Measurements from ENCODE around the gene ALDH1A2.

Gene ALDH1A2

GRCh38 chr15:58066042-58066867 lies 744 bp upstream of the ALDH1A2 start:
- Histone ChIP-seq H3K27me3 (ENCODE audit: low read depth, low read length) (peaks cover 45% of the 10 kb centered on the region), H3K27ac (ENCODE audit: low read length) (no peak overlapping the region), H3K4me1 (ENCODE audit: control insufficient read depth in 1 of 2, insufficient read depth in 2 of 2, low read length in 2 of 2) (peaks cover 0 to 18% of the 10 kb centered on the region in 2 donors), H3K36me3 (ENCODE audit: control insufficient read depth in 1 of 2, insufficient read depth in 2 of 2, low read length in 2 of 2) (no peaks in the 10 kb centered on the region), H3K9me3 (ENCODE audit: control insufficient read depth in 1 of 2, low read length in 2 of 2) (no peaks in the 10 kb centered on the region), H3K4me3 (ENCODE audit: low read depth in 1 of 2, low read length in 2 of 2) (peak overlapping the region; percentile 37 to 70)

DNA sequence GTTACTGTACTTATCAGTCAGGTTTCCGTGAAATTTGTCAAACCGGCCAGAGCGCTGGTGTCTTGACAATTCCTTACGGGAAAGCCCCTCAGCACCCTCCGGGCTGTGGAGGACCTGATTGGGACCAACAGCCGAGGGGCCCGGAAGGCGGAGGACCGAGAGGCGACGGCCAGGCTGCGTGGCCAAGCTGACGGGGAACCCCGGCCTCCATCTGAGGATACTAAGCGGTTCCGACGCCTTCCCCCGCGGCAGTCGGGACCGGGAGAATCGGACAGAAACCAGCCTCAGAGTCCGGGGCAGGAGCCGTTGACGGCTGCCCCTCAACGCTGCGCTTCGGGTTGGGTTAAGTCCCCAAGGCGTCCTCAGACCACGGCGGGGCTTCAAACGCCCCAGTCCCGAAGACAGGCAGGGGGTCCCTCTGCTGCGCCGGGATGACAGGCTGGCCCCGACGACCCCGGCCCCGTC lies 499 bp downstream of the ALDH1A2 start:
- peaks cover 45% of the 10 kb centered on the region for H3K27me3 ChIP-seq (ENCODE audit: low read depth, low read length)
- H3K9me3 ChIP-seq (ENCODE audit: control insufficient read depth in 1 of 2, low read length in 2 of 2): no peaks in the 10 kb centered on the region
- H3K36me3 ChIP-seq (ENCODE audit: control insufficient read depth in 1 of 2, insufficient read depth in 2 of 2, low read length in 2 of 2): no peaks in the 10 kb centered on the region
- H3K4me3 ChIP-seq (ENCODE audit: low read depth in 1 of 2, low read length in 2 of 2): peak overlapping the region in 1 of 2 donors; percentile 70
- peaks cover 0 to 18% of the 10 kb centered on the region in 2 donors for H3K4me1 ChIP-seq (ENCODE audit: control insufficient read depth in 1 of 2, insufficient read depth in 2 of 2, low read length in 2 of 2)
- H3K27ac ChIP-seq (ENCODE audit: low read length): no peak overlapping the region

DNA sequence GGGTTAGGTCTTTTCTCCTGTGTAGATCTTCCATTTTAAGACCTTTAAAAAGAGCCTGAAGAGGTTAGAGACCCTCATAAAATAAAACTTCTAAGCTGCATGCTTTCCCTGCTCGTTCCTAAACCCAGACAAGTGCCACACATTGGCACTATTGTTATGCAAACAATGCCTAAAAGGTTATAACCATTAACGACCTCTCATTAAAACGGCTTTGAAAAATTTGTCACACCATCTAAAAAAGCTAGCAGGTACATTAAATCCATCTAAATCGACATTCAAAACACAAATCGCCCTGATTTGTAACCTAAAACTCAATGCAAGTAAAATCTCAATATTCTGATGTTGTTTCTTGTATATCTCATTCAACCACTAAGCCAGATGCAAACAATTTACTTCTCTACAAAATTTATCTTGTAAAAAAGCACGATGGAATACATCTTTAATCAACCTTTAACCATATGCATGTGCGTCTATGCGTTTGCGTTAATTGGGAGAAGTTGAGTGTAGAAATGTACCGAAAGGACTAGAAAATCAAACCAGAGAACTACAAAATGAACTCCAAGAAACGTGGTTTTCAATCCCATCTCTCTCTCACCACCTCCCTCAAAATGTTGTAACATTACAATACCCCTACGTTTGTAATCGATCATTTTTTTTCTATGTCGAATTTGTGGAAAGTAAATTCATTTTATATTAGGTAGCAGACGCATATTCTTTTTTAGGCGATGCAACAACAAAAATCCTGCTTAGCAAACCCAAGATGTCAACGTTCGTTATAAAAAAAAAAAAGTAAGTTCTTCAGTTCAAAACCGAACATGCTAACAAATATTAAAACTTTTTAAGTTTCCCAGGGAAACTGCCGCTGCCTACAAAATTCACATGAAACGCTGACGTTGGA lies 1.2 kb downstream of the ALDH1A2 start:
- no peaks in the 10 kb centered on the region for H3K9me3 ChIP-seq (ENCODE audit: control insufficient read depth in 1 of 2, low read length in 2 of 2)
- no peaks in the 10 kb centered on the region for H3K36me3 ChIP-seq (ENCODE audit: control insufficient read depth in 1 of 2, insufficient read depth in 2 of 2, low read length in 2 of 2)
- H3K4me1 ChIP-seq (ENCODE audit: control insufficient read depth in 1 of 2, insufficient read depth in 2 of 2, low read length in 2 of 2): peaks cover 0 to 18% of the 10 kb centered on the region in 2 donors
- H3K4me3 ChIP-seq (ENCODE audit: low read depth in 1 of 2, low read length in 2 of 2): peak overlapping the region in 1 of 2 donors; percentile 70
- peaks cover 45% of the 10 kb centered on the region for H3K27me3 ChIP-seq (ENCODE audit: low read depth, low read length)
- no peak overlapping the region for H3K27ac ChIP-seq (ENCODE audit: low read length)

DNA sequence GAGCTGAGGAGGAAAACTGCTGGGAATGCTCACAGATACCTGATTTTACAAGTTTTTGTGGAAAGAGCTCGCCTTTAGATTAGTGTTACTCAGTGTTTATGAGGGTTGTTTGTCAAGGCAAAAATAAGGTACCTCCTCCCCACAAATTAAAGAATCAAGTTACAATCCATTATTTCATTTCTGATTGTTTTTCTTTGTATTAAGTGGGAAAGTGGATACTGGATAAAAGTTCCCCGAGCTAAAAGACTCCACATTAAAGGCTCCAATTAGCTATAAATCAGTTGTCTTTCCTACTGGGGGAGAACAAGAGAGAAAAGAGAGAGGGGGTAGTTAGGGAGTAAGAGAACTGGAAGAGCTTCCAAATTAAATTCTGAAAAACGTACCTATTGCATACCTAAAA lies 1.9 kb downstream of the ALDH1A2 start:
- no peak overlapping the region for H3K27ac ChIP-seq (ENCODE audit: low read length)
- peaks cover 0 to 18% of the 10 kb centered on the region in 2 donors for H3K4me1 ChIP-seq (ENCODE audit: control insufficient read depth in 1 of 2, insufficient read depth in 2 of 2, low read length in 2 of 2)
- no peaks in the 10 kb centered on the region for H3K9me3 ChIP-seq (ENCODE audit: control insufficient read depth in 1 of 2, low read length in 2 of 2)
- peaks cover 45% of the 10 kb centered on the region for H3K27me3 ChIP-seq (ENCODE audit: low read depth, low read length)
- no peaks in the 10 kb centered on the region for H3K36me3 ChIP-seq (ENCODE audit: control insufficient read depth in 1 of 2, insufficient read depth in 2 of 2, low read length in 2 of 2)
- no peak overlapping the region for H3K4me3 ChIP-seq (ENCODE audit: low read depth in 1 of 2, low read length in 2 of 2)

DNA sequence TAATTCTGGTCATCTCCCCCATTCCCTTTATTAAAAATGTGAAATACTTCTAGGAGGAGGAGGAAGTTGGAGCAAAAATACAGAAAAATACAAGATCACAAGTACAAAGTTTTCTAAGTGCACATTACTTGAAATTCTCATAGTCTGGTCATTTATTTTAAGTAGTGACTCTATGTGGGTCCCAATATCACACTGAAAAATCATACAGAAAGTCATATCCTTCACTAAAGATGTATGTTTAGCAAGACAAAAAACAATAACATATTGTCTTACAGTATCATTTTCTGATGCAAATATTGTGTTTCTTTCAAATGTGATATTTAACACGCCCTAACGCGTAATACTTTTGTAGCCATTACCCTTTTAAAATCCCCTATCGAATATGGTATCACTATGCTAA lies 2.5 kb downstream of the ALDH1A2 start:
- H3K4me1 ChIP-seq (ENCODE audit: control insufficient read depth in 1 of 2, insufficient read depth in 2 of 2, low read length in 2 of 2): peaks cover 0 to 18% of the 10 kb centered on the region in 2 donors
- no peaks in the 10 kb centered on the region for H3K36me3 ChIP-seq (ENCODE audit: control insufficient read depth in 1 of 2, insufficient read depth in 2 of 2, low read length in 2 of 2)
- no peak overlapping the region for H3K4me3 ChIP-seq (ENCODE audit: low read depth in 1 of 2, low read length in 2 of 2)
- H3K27me3 ChIP-seq (ENCODE audit: low read depth, low read length): peaks cover 45% of the 10 kb centered on the region
- no peak overlapping the region for H3K27ac ChIP-seq (ENCODE audit: low read length)
- H3K9me3 ChIP-seq (ENCODE audit: control insufficient read depth in 1 of 2, low read length in 2 of 2): no peaks in the 10 kb centered on the region

DNA sequence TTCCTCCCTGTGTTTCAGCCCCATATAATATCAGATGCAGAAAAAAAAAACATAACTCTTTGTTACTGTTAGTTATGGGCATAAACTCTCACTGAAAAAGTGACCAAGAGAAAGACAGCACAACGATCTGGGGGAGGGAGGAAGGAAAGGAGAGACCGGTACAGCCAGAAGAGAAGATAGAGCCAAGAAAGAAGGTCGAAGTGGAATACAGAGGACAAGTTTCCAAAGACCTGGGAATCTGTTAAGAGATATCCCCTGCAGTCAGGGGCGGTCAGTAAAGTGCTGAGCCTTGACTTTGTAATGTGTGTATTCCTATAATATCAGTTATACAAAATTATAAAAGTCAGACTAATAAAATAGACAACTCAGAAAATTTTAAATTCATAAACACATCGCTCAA lies 3.3 kb downstream of the ALDH1A2 start:
- no peak overlapping the region for H3K4me3 ChIP-seq (ENCODE audit: low read depth in 1 of 2, low read length in 2 of 2)
- no peaks in the 10 kb centered on the region for H3K36me3 ChIP-seq (ENCODE audit: control insufficient read depth in 1 of 2, insufficient read depth in 2 of 2, low read length in 2 of 2)
- H3K4me1 ChIP-seq (ENCODE audit: control insufficient read depth in 1 of 2, insufficient read depth in 2 of 2, low read length in 2 of 2): peaks cover 0 to 18% of the 10 kb centered on the region in 2 donors
- no peaks in the 10 kb centered on the region for H3K9me3 ChIP-seq (ENCODE audit: control insufficient read depth in 1 of 2, low read length in 2 of 2)
- H3K27ac ChIP-seq (ENCODE audit: low read length): no peak overlapping the region
- peaks cover 42% of the 10 kb centered on the region for H3K27me3 ChIP-seq (ENCODE audit: low read depth, low read length)

- Histone ChIP-seq H3K36me3 (ENCODE audit: control insufficient read depth in 1 of 2, insufficient read depth in 2 of 2, low read length in 2 of 2) (no peaks in the 10 kb centered on the region), H3K4me3 (ENCODE audit: low read depth in 1 of 2, low read length in 2 of 2) (no peak overlapping the region), H3K4me1 (ENCODE audit: control insufficient read depth in 1 of 2, insufficient read depth in 2 of 2, low read length in 2 of 2) (peaks cover 0 to 7% of the 10 kb centered on the region in 2 donors), H3K27me3 (ENCODE audit: low read depth, low read length) (peaks cover 27% of the 10 kb centered on the region), H3K27ac (ENCODE audit: low read length) (no peak overlapping the region), H3K9me3 (ENCODE audit: control insufficient read depth in 1 of 2, low read length in 2 of 2) (no peaks in the 10 kb centered on the region)
These were observed 4.9 kb downstream of the ALDH1A2 start for GRCh38 chr15:58060575-58060974.

DNA sequence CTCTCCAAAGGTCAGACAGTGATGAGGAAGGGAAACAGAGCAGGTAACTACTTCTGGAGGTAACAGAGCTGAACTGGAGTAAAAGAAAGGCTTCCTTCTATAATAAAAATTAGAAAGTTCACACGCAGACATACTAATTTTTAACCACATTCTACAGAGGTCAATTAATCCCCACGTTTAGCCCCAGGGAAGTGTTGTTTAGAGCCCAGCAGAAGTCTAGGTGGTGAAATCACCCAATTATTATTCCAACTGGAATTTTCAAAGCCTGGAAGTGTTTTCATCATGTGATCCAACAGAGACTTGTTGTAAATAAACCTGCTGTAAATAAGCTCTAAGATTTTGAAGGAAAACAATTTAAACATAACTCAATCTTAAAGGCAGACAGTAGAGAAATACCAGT lies 6.8 kb downstream of the ALDH1A2 start:
- H3K27me3 ChIP-seq (ENCODE audit: low read depth, low read length): peaks cover 9% of the 10 kb centered on the region
- H3K4me1 ChIP-seq (ENCODE audit: control insufficient read depth in 1 of 2, insufficient read depth in 2 of 2, low read length in 2 of 2): no peaks in the 10 kb centered on the region
- H3K27ac ChIP-seq (ENCODE audit: low read length): no peak overlapping the region
- H3K4me3 ChIP-seq (ENCODE audit: low read depth in 1 of 2, low read length in 2 of 2): no peak overlapping the region
- H3K36me3 ChIP-seq (ENCODE audit: control insufficient read depth in 1 of 2, insufficient read depth in 2 of 2, low read length in 2 of 2): no peaks in the 10 kb centered on the region
- no peaks in the 10 kb centered on the region for H3K9me3 ChIP-seq (ENCODE audit: control insufficient read depth in 1 of 2, low read length in 2 of 2)

DNA sequence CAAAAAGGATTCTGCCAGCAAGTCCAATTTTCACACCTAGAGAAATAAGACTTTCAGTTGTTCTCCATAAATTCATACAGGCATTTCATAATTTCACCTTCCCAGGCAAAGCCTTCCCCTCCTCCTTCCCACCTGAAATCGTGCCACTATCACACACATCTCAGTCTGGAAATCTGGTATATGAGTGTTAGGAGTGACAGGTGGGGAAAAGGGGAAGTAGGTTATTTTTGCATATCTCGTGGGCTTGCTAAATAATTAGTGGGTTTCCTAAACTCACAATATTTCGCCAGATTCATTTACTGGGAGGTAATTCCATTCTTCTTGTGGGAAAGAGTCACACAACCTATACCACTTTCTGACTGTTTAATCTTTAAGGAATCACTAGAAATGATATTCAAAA lies 7.4 kb downstream of the ALDH1A2 start:
- no peak overlapping the region for H3K4me3 ChIP-seq (ENCODE audit: low read depth in 1 of 2, low read length in 2 of 2)
- H3K27me3 ChIP-seq (ENCODE audit: low read depth, low read length): peaks cover 5% of the 10 kb centered on the region
- no peaks in the 10 kb centered on the region for H3K9me3 ChIP-seq (ENCODE audit: control insufficient read depth in 1 of 2, low read length in 2 of 2)
- no peaks in the 10 kb centered on the region for H3K36me3 ChIP-seq (ENCODE audit: control insufficient read depth in 1 of 2, insufficient read depth in 2 of 2, low read length in 2 of 2)
- H3K4me1 ChIP-seq (ENCODE audit: control insufficient read depth in 1 of 2, insufficient read depth in 2 of 2, low read length in 2 of 2): no peaks in the 10 kb centered on the region
- H3K27ac ChIP-seq (ENCODE audit: low read length): no peak overlapping the region

GRCh38 chr15:58057559-58057958 lies 8.0 kb downstream of the ALDH1A2 start:
- Histone ChIP-seq H3K36me3 (ENCODE audit: control insufficient read depth in 1 of 2, insufficient read depth in 2 of 2, low read length in 2 of 2) (no peaks in the 10 kb centered on the region), H3K4me3 (ENCODE audit: low read depth in 1 of 2, low read length in 2 of 2) (no peak overlapping the region), H3K27me3 (ENCODE audit: low read depth, low read length) (peaks cover 5% of the 10 kb centered on the region)

DNA sequence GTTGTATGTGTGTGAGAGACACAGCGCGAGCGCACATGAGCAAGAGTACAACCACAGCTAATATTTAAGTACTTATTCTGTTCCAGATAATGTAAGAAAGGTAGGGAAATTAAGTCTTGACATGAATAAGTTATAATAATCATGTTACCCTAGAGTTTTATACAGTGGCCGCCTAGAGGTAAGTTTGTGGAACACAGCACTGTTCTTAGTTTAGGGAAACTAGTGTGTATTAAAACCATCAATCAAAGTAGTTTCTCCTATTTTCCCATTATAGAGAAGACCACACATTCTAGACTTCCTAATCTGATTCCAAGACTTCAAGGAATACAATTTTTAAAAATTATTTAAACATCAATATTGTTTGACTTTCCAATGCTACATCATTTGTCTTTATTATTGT lies 9.5 kb downstream of the ALDH1A2 start:
- Histone ChIP-seq H3K27me3 (ENCODE audit: low read depth, low read length) (no peaks in the 10 kb centered on the region), H3K36me3 (ENCODE audit: control insufficient read depth in 1 of 2, insufficient read depth in 2 of 2, low read length in 2 of 2) (no peaks in the 10 kb centered on the region), H3K27ac (ENCODE audit: low read length) (no peak overlapping the region), H3K4me3 (ENCODE audit: low read depth in 1 of 2, low read length in 2 of 2) (no peak overlapping the region), H3K9me3 (ENCODE audit: control insufficient read depth in 1 of 2, low read length in 2 of 2) (no peaks in the 10 kb centered on the region), H3K4me1 (ENCODE audit: control insufficient read depth in 1 of 2, insufficient read depth in 2 of 2, low read length in 2 of 2) (no peaks in the 10 kb centered on the region)

More at GRCh38 chr15:58057559-58057958, 8.0 kb downstream of the ALDH1A2 start:
- Histone ChIP-seq H3K9me3 (ENCODE audit: control insufficient read depth in 1 of 2, low read length in 2 of 2) (no peaks in the 10 kb centered on the region), H3K27ac (ENCODE audit: low read length) (no peak overlapping the region), H3K4me1 (ENCODE audit: control insufficient read depth in 1 of 2, insufficient read depth in 2 of 2, low read length in 2 of 2) (no peaks in the 10 kb centered on the region)
